Subcutaneous adipose tissue (tissue), 4 donors: ENCODE data around the gene EFNA4. TPM values are rescaled to one million over a fixed set of nuclear protein-coding genes. Genes with fewer than 3 reads are reported as not detected.

Source experiments
- total RNA-seq, 4 donors: library from RNA; depleted of rRNA; stranded (reverse); fragments of >200 nt; gene quantifications; one replicate each; pipeline ENCODE4 v1.1.0, GENCODE V29; 2016
- TF ChIP-seq, protein P1 (sequence below): fragments of 450-650 bp; IDR thresholded peaks from one replicate; pipeline ENCODE4 v1.5.1; 2016; ENCODE audit warnings: low read depth, mild to moderate bottlenecking, control low read depth, antibody characterized with exemption, moderate library complexity

The EFNA4 gene
- total RNA-seq, 4 donors from 2014 or later = 2.8 to 5.3 (median 3.7) TPM

DNA sequence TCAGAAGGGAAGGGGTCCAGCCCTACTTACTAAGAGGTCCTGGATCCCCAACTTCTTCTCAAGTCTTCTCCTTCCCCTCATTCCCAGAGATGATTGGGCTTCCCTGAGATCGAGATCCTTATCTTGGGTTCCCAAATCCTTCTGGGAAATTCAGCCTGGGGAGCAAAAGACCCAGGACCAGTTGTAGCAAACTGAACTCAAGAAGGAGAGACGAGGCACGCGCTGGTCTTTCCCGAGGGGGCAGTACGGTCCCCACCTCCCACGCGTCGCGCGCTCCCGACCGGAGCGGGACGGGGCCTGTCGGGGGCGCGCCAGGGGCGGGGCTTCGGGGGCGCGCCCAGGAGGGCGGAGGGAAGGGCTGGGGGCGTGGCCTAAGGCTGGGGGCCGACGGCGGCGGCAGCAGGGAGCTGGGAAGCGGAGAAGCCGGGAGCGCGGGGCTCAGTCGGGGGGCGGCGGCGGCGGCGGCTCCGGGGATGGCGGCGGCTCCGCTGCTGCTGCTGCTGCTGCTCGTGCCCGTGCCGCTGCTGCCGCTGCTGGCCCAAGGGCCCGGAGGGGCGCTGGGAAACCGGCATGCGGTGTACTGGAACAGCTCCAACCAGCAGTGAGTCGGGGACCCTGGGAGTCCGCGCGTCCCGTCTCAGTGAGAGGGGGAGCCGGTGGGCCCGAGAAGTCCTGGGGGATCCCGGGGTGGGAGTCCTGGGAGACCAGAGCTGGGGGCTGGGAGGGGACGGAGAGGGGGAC lies 15.1 kb downstream of the EFNA4 start, which contains the start of gene EFNA3:
Gene EFNA3, plus strand, starts transcription at position 369 of the 741 bp plus-strand sequence. Its CDS starts 105 bp downstream, at position 474.
- TF ChIP-seq, protein P1, sequence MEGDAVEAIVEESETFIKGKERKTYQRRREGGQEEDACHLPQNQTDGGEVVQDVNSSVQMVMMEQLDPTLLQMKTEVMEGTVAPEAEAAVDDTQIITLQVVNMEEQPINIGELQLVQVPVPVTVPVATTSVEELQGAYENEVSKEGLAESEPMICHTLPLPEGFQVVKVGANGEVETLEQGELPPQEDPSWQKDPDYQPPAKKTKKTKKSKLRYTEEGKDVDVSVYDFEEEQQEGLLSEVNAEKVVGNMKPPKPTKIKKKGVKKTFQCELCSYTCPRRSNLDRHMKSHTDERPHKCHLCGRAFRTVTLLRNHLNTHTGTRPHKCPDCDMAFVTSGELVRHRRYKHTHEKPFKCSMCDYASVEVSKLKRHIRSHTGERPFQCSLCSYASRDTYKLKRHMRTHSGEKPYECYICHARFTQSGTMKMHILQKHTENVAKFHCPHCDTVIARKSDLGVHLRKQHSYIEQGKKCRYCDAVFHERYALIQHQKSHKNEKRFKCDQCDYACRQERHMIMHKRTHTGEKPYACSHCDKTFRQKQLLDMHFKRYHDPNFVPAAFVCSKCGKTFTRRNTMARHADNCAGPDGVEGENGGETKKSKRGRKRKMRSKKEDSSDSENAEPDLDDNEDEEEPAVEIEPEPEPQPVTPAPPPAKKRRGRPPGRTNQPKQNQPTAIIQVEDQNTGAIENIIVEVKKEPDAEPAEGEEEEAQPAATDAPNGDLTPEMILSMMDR = no peak

DNA sequence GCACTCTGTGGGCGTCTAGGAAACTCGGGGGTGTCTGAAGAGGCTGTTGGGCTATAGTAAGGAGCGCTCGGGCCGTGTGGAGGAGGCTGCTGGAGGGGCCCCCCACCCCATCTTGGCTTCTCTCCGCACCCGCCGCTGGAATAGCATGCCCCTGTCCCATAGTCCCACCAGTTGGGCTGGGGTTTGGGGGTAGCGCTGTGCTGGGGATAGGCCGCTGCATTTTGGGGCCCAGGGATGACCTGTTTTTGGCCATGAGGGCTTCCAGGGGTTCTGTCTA lies 15.6 kb downstream of the EFNA4 start:
- TF ChIP-seq, protein P1 = no peak

DNA sequence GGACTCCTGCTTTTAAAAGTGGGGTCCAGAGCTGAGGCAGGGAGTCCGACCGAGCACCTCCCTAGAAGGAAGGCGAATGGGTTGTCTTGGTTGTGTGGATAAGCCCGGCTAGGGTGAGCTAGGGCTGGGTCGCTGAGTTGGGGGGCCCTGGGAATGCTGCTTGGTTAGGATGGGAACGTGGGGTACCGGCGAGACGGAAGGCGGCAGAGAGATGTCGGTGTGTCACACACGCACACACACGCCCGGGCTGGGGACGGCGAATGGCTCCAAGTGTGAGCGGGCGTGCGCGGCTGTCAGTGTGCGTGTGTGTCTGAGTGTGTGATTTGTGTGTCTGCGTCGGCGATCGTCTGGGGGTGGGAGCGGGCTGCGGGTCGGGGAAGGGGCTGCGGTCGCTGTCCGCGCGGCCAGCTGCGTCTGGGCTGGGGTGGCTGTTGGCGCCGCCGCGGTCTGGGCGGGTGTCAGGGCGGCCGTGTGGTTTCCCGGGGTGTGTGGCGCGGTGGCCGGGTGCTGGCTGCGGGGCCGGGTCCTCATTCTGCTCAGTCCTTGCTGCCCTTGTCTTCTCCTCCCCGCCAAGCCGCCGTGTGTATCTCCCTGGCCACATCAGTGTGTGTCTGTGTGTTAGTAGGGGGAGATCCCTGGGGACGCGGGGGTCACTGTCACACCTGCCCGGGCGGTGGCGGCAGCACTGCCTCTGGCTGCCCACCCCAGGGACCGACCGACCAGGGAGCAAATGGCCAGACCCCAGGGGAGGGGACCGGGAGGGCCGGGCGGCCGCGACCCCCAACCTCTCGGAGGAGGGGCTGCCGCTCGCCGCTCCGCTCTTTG lies 16.2 kb downstream of the EFNA4 start:
- TF ChIP-seq, protein P1 = no peak

DNA sequence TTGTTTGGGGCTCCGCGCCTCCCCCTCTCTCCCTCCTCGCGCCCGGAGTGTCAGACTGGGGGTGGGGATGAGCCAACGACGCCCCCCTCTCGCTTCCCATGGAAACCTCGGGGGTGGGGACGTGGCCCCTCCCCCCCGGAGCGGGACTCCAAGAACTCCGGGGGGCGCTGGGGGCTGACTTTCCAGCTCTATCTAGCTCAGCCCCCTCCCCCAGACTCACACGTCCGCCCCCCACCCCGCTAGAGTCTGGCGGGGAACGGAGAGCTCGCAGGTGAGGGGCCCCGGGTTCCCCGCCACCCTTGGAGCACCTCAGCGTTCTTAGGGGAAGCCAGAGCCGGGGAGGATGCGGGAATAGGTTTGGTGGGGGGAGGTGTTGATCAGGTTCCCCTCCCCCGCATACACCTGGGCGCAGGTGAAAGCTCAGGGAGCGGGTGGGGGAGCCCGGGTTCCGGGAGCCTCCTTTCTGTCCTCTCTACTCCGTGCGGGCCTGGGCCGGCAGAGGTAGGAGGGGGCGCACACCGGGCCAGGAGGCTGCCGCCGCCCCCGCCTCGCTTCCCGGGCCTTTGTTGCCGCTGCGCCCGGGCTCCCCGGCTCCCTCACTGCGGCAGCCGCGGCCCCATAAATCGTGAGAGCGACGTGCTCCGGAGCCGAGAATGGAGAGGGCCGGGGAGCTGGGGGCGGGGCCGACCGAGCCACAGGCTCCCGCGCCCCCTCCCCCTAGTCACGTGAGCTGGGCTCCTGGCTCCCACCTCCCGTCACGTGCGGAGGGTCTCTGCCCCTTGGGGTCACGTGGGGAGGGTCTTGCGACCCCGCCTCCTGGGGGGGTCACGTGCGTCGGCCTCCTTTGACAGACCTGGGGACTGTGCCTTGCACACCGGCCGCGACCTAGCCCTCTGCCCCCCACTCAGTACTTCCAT lies 17.0 kb downstream of the EFNA4 start:
- TF ChIP-seq, protein P1 = no peak

DNA sequence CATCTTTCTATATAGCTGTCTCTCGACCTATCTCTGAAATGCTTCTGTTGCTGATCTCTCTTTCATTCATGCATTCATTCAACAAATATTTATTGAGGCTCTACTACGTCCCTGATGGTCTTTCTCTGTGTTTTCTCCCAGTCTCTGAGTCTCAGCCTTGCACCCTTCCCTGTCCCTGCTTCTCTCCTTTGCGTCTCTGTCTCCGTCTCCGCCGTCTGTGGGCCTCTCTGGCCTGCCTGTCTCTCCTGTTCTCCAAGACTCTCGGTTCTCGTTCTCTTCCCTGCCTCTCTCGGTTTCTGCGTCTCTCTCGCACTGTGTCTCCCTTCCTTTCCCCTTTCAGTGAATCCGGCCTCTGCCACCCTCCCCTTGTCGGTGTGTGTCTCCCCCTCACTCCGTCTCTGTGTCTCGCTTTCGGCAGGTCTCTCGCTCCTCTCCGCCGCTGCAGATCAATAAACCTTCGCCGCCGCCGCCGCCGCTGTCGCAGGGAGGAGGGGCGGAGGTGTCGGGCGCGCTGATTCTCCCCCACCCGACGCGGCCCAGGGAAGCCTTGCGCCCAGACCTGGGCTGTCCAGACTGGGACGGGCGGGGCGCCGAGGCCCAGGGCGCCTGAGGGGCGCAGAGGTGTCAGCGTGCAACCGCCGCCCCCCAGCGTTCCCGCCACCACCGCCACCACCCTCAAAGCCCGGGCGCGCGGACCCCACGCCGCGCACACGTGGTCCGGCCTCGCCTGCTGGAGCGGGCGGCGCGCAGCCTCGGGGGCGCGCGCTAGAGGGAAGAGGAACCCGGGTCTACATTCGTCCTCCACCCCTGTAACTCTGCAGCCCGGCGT lies 18.1 kb downstream of the EFNA4 start:
- TF ChIP-seq, protein P1 = no peak

DNA sequence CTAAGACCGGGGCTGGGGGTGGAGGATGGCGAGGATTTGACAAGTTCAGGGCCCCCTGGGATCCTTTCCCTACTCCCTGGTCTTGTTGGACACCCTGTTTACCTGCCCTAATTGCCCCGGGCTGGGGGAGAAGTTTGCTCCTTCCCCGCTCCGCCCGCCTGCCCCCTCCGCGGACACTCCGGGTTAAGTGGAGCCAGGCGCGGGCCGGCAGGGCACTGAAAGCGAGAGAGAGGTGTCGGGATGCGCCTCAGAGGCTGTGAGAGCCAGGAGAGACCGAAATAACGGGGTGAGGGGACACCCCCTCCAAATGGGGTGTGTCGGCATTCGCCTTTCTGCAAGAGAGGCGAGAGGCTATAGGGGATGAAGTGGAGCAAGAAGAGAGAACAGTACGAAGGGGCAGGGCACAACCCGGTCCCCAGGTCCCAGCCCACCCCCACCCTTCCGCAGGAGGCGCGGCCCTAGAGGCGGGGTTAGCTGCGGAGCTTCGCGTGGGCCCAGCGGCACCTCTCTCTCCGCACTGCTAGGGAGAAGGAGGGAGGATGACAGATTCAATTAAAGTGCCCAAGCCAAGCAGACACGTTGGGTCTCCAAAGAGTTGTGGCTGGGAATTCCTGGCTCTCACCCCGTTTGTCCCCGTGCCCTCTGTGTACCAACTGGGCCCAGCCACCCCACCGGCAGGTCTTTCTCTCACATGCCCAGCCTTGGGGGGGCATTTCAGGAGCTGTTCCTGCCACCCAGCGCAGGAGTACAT lies 18.9 kb downstream of the EFNA4 start:
- TF ChIP-seq, protein P1 = no peak
